ENCODE measurements around the gene GPR22.

GRCh38 chr7:107486041-107486440, 16.2 kb downstream of the GPR22 start:
- TF ChIP-seq POLR2A (IDR thresholded peaks at IDR 0.05; ENCODE audit: low read length) (no peak), GATA1 (IDR thresholded peaks at IDR 0.05; ENCODE audit: low read depth, low read length) (no peak)

Measured in erythroblast (primary cell).